Measurements from ENCODE around the gene KCTD15. TPM values are rescaled to one million over a fixed set of nuclear protein-coding genes. Genes with fewer than 3 reads are reported as not detected.

KCTD15 gene
- total and polyA plus RNA-seq, 10 of the 15 experiments (the other 5 are each of a cell fraction or from before 2014, with no cell fraction given) = not detected

GRCh38 chr19:33788676-33789075 is 8.0 kb upstream of the KCTD15 start:
- Histone ChIP-seq H4K20me1 (ENCODE audit: control insufficient read depth, insufficient read depth) (no peaks in the 10 kb centered on the region), H2AFZ (ENCODE audit: control insufficient read depth, low read depth, low read length) (no peak overlapping the region), H3K36me3 (ENCODE audit: control insufficient read depth in 2 of 2, insufficient read depth in 2 of 2, low read length in 1 of 2) (no peaks in the 10 kb centered on the region), H3K4me2 (ENCODE audit: control insufficient read depth, insufficient read depth) (no peak overlapping the region), H3K9me3 (replicated peaks; ENCODE audit: control insufficient read depth, insufficient read depth, low read length) (no peaks in the 10 kb centered on the region), H3K9ac (ENCODE audit: control insufficient read depth, insufficient read depth, low read length) (no peak overlapping the region), H3K4me3 (no peak overlapping the region), H3K4me1 (ENCODE audit: control insufficient read depth, insufficient read depth, low read length) (no peaks in the 10 kb centered on the region), H3K27ac (ENCODE audit: control insufficient read depth, insufficient read depth) (no peak overlapping the region), H3K27me3 (replicated peaks in 1 of 2; ENCODE audit: control insufficient read depth in 2 of 2, insufficient read depth in 2 of 2, low read length in 1 of 2) (peaks cover 0 to 2% of the 10 kb centered on the region in 2 experiments; a peak in 2 of 4 replicates), H3K79me2 (ENCODE audit: control insufficient read depth, insufficient read depth, low read length) (no peaks in the 10 kb centered on the region)
- CTCF ChIA-PET = interaction anchor here (2.8 kb wide), 1 partner anchor 11 kb away, joined by 11 read pairs; no protein-coding TSS in a partner anchor
- in situ Hi-C loops (cut with MboI) (loop anchor here (10.0 to 25.0 kb wide), 2 partner anchors 706 to 924 kb away; no protein-coding TSS in a partner anchor), intact Hi-C loops (cut with micrococcal nuclease; ENCODE audit: unreplicated experiment) (loop anchor here (10.0 kb wide), 1 partner anchor 926 kb away; no protein-coding TSS in a partner anchor)
- WGBS (ENCODE audit: insufficient coverage, insufficient replicate concordance, low lambda C conversion rate, missing lambda C conversion rate) = 3% methylated on average over 2 of the region's 4 CpGs
- DNase-seq (ENCODE audit: low read depth, low spot score) (no peak), ATAC-seq (no peak), FAIRE-seq (no peak)
- TF ChIP-seq MAX (IDR thresholded peaks at IDR 0.05; ENCODE audit: low read depth, low read length) = no peak
- TF ChIP-seq NR2C2 (IDR thresholded peaks at IDR 0.05; ENCODE audit: borderline replicate concordance, control insufficient read depth, insufficient read length, low read depth) = no peak
- TF ChIP-seq RELB (IDR thresholded peaks at IDR 0.05; ENCODE audit: low read depth) = no peak
- TF ChIP-seq HDAC2 (IDR thresholded peaks at IDR 0.05) = no peak
- TF ChIP-seq CEBPZ (IDR thresholded peaks at IDR 0.05; ENCODE audit: low read depth, low read length) = no peak
- TF ChIP-seq ZSCAN29 (IDR thresholded peaks at IDR 0.05) = no peak
- no peak for TF ChIP-seq NFYB (IDR thresholded peaks at IDR 0.05; ENCODE audit: insufficient read depth, low read depth, low read length)
- no peak for TF ChIP-seq ZNF592 (IDR thresholded peaks at IDR 0.05)
- TF ChIP-seq BACH1 (IDR thresholded peaks at IDR 0.05; ENCODE audit: borderline replicate concordance) = no peak
- TF ChIP-seq GABPA (IDR thresholded peaks at IDR 0.05; ENCODE audit: low read depth) = no peak
- no peak for TF ChIP-seq ZNF24 (IDR thresholded peaks at IDR 0.05)
- no peak for TF ChIP-seq PAX8 (IDR thresholded peaks at IDR 0.05)
- SMC1A ChIA-PET (ENCODE audit: uncharacterized antibody, unreplicated experiment) = no interaction called here
- RAD21 ChIA-PET (ENCODE audit: unreplicated experiment) = no interaction called here
- no TSS peak for BruUV-seq (replicated peaks)
- POLR2A ChIA-PET = no interaction called here

All from GM12878 (cell line).